Natural killer cell (primary cell): Measurements from ENCODE around the gene CALD1. TPM values are rescaled to one million over a fixed set of nuclear protein-coding genes. Genes with fewer than 3 reads are reported as not detected.

Source experiments
- ATAC-seq, 3 donors: fragments of 150-1000 bp in 2 of 3; fragments of 200-7000 bp in 1 of 3; cut with Tn5 transposase; 1 replicate in 1 of 3; 2 replicates in 2 of 3; pipeline ENCODE4 v1.10.0; 2021; ENCODE audit warnings: mild to moderate bottlenecking in 2 of 3, moderate library complexity in 2 of 3
- DNase-seq, 2 donors: peaks; one replicate each; pipeline versions ENCODE4 v3.0.0 to v3.0.0-alpha.2; 2013 to 2021; ENCODE audit warnings: mixed read lengths in 1 of 2
- H3K27ac ChIP-seq: one replicate; pipeline ENCODE4 v1.5.1; 2013; ENCODE audit warnings: mild to moderate bottlenecking, low read length
- H3K27me3 ChIP-seq: one replicate; pipeline ENCODE4 v1.6.1; 2013; ENCODE audit warnings: low read length; ENCODE audit not compliant: control insufficient read depth, insufficient read depth
- H3K36me3 ChIP-seq: one replicate; pipeline ENCODE4 v1.6.1; 2013; ENCODE audit warnings: low read length; ENCODE audit not compliant: control insufficient read depth, insufficient read depth
- H3K4me1 ChIP-seq: one replicate; pipeline ENCODE4 v1.6.1; 2013; ENCODE audit warnings: low read length; ENCODE audit not compliant: control insufficient read depth, insufficient read depth
- H3K4me3 ChIP-seq: one replicate; pipeline ENCODE4 v1.5.1; 2013; ENCODE audit warnings: low read length
- H3K9me3 ChIP-seq: one replicate; pipeline ENCODE4 v1.6.1; 2013; ENCODE audit warnings: low read length; ENCODE audit not compliant: control insufficient read depth, insufficient read depth
- H3K27ac Mint-ChIP-seq, 2 donors: one replicate each; pipeline ENCODE4 v1.8.0; 2022; ENCODE audit warnings: mild to moderate bottlenecking in 2 of 2, mixed read lengths in 2 of 2, moderate library complexity in 1 of 2
- H3K27me3 Mint-ChIP-seq, 2 donors: one replicate each; pipeline ENCODE4 v1.8.0; 2022; ENCODE audit warnings: low read depth in 2 of 2, mixed read lengths in 2 of 2
- H3K36me3 Mint-ChIP-seq: one replicate; pipeline ENCODE4 v1.8.0; 2022; ENCODE audit warnings: mixed read lengths
- H3K4me1 Mint-ChIP-seq, 2 donors: one replicate each; pipeline ENCODE4 v1.8.0; 2022; ENCODE audit warnings: mixed read lengths in 2 of 2
- H3K4me3 Mint-ChIP-seq: one replicate; pipeline ENCODE4 v1.8.0; 2022; ENCODE audit warnings: mild to moderate bottlenecking, moderate library complexity, mixed read lengths
- H3K9me3 Mint-ChIP-seq, 2 donors: one replicate each; pipeline ENCODE4 v1.8.0; 2022; ENCODE audit warnings: mixed read lengths in 2 of 2
- CTCF ChIP-seq: fragments of 200-600 bp; IDR thresholded peaks from one replicate; pipeline ENCODE4 v1.8.0; 2022; ENCODE audit warnings: antibody characterized with exemption
- WGBS: methylation state at CpG from one replicate; pipeline ENCODE4 v1.1.7; 2013; ENCODE audit warnings: missing lambda C conversion rate; ENCODE audit not compliant: insufficient coverage; 5-methylcytosine and 5-hydroxymethylcytosine counted together
- intact Hi-C: fragments of 100-400 bp; cut with micrococcal nuclease; formaldehyde crosslinking; loops from one replicate; pipeline ENCODE4 v1.14.2; 2022
- total RNA-seq, 4 donors: library from RNA; stranded (reverse); fragments of 120-200 nt in 1 of 4; gene quantifications; one replicate each; pipeline versions ENCODE4 v1.2.3 to v1.2.4, GENCODE V29; 2013 to 2022

Gene CALD1
- total RNA-seq, 3 donors from 2014 or later (not counting 1 experiment from before 2014, with no cell fraction given) = 0.14 to 2.5 (median 1.0) TPM

- Mint-ChIP-seq H3K9me3 (no peaks in the 10 kb centered on the region), H3K4me3 (no peak overlapping the region), H3K4me1 (no peaks in the 10 kb centered on the region), H3K27me3 (peaks cover 7 to 33% of the 10 kb centered on the region in 2 donors), H3K36me3 (no peaks in the 10 kb centered on the region), H3K27ac (no peak overlapping the region)
- H3K27me3 ChIP-seq = peaks cover 2% of the 10 kb centered on the region
- no peak for TF ChIP-seq CTCF
- ATAC-seq (no peak), DNase-seq (no peak)
- no peaks in the 10 kb centered on the region for H3K36me3 ChIP-seq
- no peak overlapping the region for H3K27ac ChIP-seq
- H3K9me3 ChIP-seq = no peaks in the 10 kb centered on the region
- intact Hi-C loops = no loop called here
- no peak overlapping the region for H3K4me3 ChIP-seq
- H3K4me1 ChIP-seq = no peaks in the 10 kb centered on the region
- WGBS = 89% methylated on average over 4 of the region's 4 CpGs
These were observed 168.8 kb downstream of the CALD1 start for GRCh38 chr7:134948246-134948645.

GRCh38 chr7:134948736-134949135 is 169.3 kb downstream of the CALD1 start:
- H3K27ac ChIP-seq = no peak overlapping the region
- Mint-ChIP-seq H3K27ac (no peak overlapping the region), H3K36me3 (no peaks in the 10 kb centered on the region), H3K4me1 (no peaks in the 10 kb centered on the region), H3K4me3 (no peak overlapping the region), H3K27me3 (peaks cover 10 to 30% of the 10 kb centered on the region in 2 donors), H3K9me3 (no peaks in the 10 kb centered on the region)
- H3K9me3 ChIP-seq = no peaks in the 10 kb centered on the region
- ATAC-seq = no peak
- 85% methylated on average over 1 of the region's 1 CpG for WGBS
- H3K4me1 ChIP-seq = no peaks in the 10 kb centered on the region
- no peak for DNase-seq
- H3K36me3 ChIP-seq = no peaks in the 10 kb centered on the region
- TF ChIP-seq CTCF = no peak
- H3K27me3 ChIP-seq = peaks cover 2% of the 10 kb centered on the region
- intact Hi-C loops = no loop called here
- no peak overlapping the region for H3K4me3 ChIP-seq

GRCh38 chr7:134949171-134949570 is 169.7 kb downstream of the CALD1 start:
- intact Hi-C loops = no loop called here
- no peak overlapping the region for H3K4me3 Mint-ChIP-seq
- no peak for TF ChIP-seq CTCF

More at GRCh38 chr7:134949171-134949570, 169.7 kb downstream of the CALD1 start:
- Histone ChIP-seq H3K9me3 (no peaks in the 10 kb centered on the region), H3K27ac (no peak overlapping the region), H3K4me3 (no peak overlapping the region), H3K27me3 (no peaks in the 10 kb centered on the region), H3K4me1 (no peaks in the 10 kb centered on the region), H3K36me3 (no peaks in the 10 kb centered on the region)
- WGBS = 84% methylated on average over 3 of the region's 3 CpGs
- Mint-ChIP-seq H3K27me3 (peaks cover 7 to 26% of the 10 kb centered on the region in 2 donors), H3K9me3 (no peaks in the 10 kb centered on the region), H3K27ac (no peak overlapping the region), H3K4me1 (no peaks in the 10 kb centered on the region), H3K36me3 (no peaks in the 10 kb centered on the region)
- no peak for DNase-seq
- no peak for ATAC-seq
